HCT116 (cell line): Measurements from ENCODE around the gene THSD4. TPM values are rescaled to one million over a fixed set of nuclear protein-coding genes. Genes with fewer than 3 reads are reported as not detected.

Experiments used
- ATAC-seq: fragments of 200-7000 bp; cut with Tn5 transposase; 2 replicates; pipeline ENCODE4 v1.9.1; 2020; ENCODE audit warnings: mild to moderate bottlenecking, moderate library complexity
- BruUV-seq: library from RNA; stranded (reverse); fragments of 400-500 nt; replicated peaks from 2 replicates; lab custom pipeline; 2021; lab: Mats Ljungman, UMichigan
- CTCF ChIA-PET: fragments of 300-600 bp; sonication (Branson Sonifier 250); formaldehyde crosslinking; loops from one replicate; lab custom pipeline; 2021; ENCODE audit warnings: antibody characterized with exemption; lab: Charles Lee
- POLR2A ChIA-PET: fragments of 300-600, 350-600 bp; sonication (Branson Sonifier 250); formaldehyde crosslinking; loops from one replicate; lab custom pipeline; 2021; ENCODE audit warnings: antibody characterized with exemption; lab: Charles Lee
- RAD21 ChIA-PET, 2 experiments: fragments of 300-600 bp; sonication (Branson Sonifier 250); formaldehyde crosslinking; loops; one replicate each; lab custom pipeline; 2023; ENCODE audit warnings: low total read pairs in 2 of 2; ENCODE audit not compliant: uncharacterized antibody in 2 of 2, unreplicated experiment in 2 of 2, low non-redundant PET in 1 of 2; lab: Charles Lee
- DNase-seq: peaks from one replicate; pipeline ENCODE4 v3.0.0-alpha.2; 2010; ENCODE audit warnings: low read depth, low spot score
- H2AFZ ChIP-seq: fragments of 200-600 bp; shearing (Covaris generic), sonication (generic); 2 replicates; pipeline ENCODE4 v1.6.1; 2017; ENCODE audit warnings: low read depth, mixed run types, mixed read lengths, antibody characterized with exemption, low read length; ENCODE audit not compliant: poor library complexity, severe bottlenecking
- H3K27ac ChIP-seq: 2 replicates; pipeline ENCODE4 v1.5.1; 2012; ENCODE audit warnings: low read depth, low read length
- H3K27me3 ChIP-seq: fragments of 200-600 bp; sonication (generic); 2 replicates; pipeline ENCODE4 v1.6.1; 2016; ENCODE audit warnings: mixed run types, low read length, mixed read lengths; ENCODE audit not compliant: insufficient read depth
- H3K36me3 ChIP-seq, 2 experiments: fragments of 200-500 bp in 1 of 2; fragments of 200-600 bp in 1 of 2; sonication (Bioruptor generic) in 1 of 2; sonication (generic) in 1 of 2; 2 replicates each; pipeline versions ENCODE4 v1.5.1 to v1.6.1; 2014 to 2016; ENCODE audit warnings: low read length in 2 of 2, inconsistent platforms in 1 of 2, mixed read lengths in 1 of 2, mixed run types in 1 of 2; ENCODE audit not compliant: insufficient read depth in 2 of 2, control insufficient read depth in 1 of 2
- H3K4me1 ChIP-seq, 2 experiments: fragments of 200-600 bp in 1 of 2; sonication (generic) in 1 of 2; 2 replicates each; pipeline versions ENCODE4 v1.5.1 to v1.6.1; 2012 to 2017; ENCODE audit warnings: low read length in 2 of 2, inconsistent platforms in 1 of 2, mild to moderate bottlenecking in 1 of 2, mixed read lengths in 1 of 2, mixed run types in 1 of 2, moderate library complexity in 1 of 2; ENCODE audit not compliant: insufficient read depth in 2 of 2, control insufficient read depth in 1 of 2
- H3K4me2 ChIP-seq: fragments of 200-600 bp; sonication (generic); 2 replicates; pipeline ENCODE4 v1.6.1; 2017; ENCODE audit warnings: mixed run types, low read length, mixed read lengths
- H3K4me3 ChIP-seq, 2 experiments: fragments of 200-600 bp in 1 of 2; sonication (generic) in 1 of 2; replicated peaks in 1 of 2; 2 replicates each; pipeline ENCODE4 v1.5.1; 2011 to 2016; ENCODE audit warnings: low read length in 2 of 2, control low read depth in 1 of 2, low read depth in 1 of 2, mild to moderate bottlenecking in 1 of 2, mixed read lengths in 1 of 2, mixed run types in 1 of 2
- H3K79me2 ChIP-seq: fragments of 200-600 bp; sonication (generic); 2 replicates; pipeline ENCODE4 v1.6.1; 2017; ENCODE audit warnings: mild to moderate bottlenecking, mixed run types, low read length, moderate library complexity, mixed read lengths; ENCODE audit not compliant: insufficient read depth
- H3K9ac ChIP-seq: fragments of 200-600 bp; sonication (generic); 2 replicates; pipeline ENCODE4 v1.6.1; 2016; ENCODE audit warnings: low read length, mixed read lengths
- H3K9me2 ChIP-seq: fragments of 200-600 bp; sonication (generic), shearing (Covaris generic); 2 replicates; pipeline ENCODE4 v1.6.1; 2017; ENCODE audit warnings: mixed run types, mild to moderate bottlenecking, moderate library complexity; ENCODE audit not compliant: insufficient read depth
- H3K9me3 ChIP-seq, 2 experiments: fragments of 200-500 bp in 1 of 2; fragments of 200-600 bp in 1 of 2; sonication (Bioruptor generic) in 1 of 2; sonication (generic) in 1 of 2; 2 replicates each; pipeline ENCODE4 v1.6.1; 2014 to 2017; ENCODE audit warnings: low read length in 2 of 2, mixed read lengths in 2 of 2, inconsistent platforms in 1 of 2, low read depth in 1 of 2, mild to moderate bottlenecking in 1 of 2, mixed run types in 1 of 2, moderate library complexity in 1 of 2; ENCODE audit not compliant: control insufficient read depth in 1 of 2, insufficient read depth in 1 of 2
- H4K20me1 ChIP-seq: fragments of 200-600 bp; sonication (generic), shearing (Covaris generic); 2 replicates; pipeline ENCODE4 v1.6.1; 2017; ENCODE audit warnings: mixed run types, mild to moderate bottlenecking, moderate library complexity; ENCODE audit not compliant: insufficient read depth
- CEBPB ChIP-seq: IDR thresholded peaks from 2 replicates; pipeline ENCODE4 v1.6.1; 2012; ENCODE audit warnings: low read depth
- EGR1 ChIP-seq: IDR thresholded peaks from 2 replicates; pipeline ENCODE4 v1.6.1; 2012; ENCODE audit warnings: low read depth
- ELF1 ChIP-seq: IDR thresholded peaks from 2 replicates; pipeline ENCODE4 v1.6.1; 2012; ENCODE audit warnings: low read depth, borderline replicate concordance
- FOSL1 ChIP-seq: IDR thresholded peaks from 2 replicates; pipeline ENCODE4 v1.6.1; 2012; ENCODE audit warnings: low read depth
- POLR2A ChIP-seq: IDR thresholded peaks from 2 replicates; pipeline ENCODE4 v1.7.0; 2011; ENCODE audit warnings: borderline replicate concordance; ENCODE audit not compliant: insufficient read depth, insufficient read length; ENCODE audit errors: extremely low read depth
- SIN3A ChIP-seq: IDR thresholded peaks from 2 replicates; pipeline ENCODE4 v1.6.1; 2012; ENCODE audit warnings: low read depth
- SP1 ChIP-seq: IDR thresholded peaks from 2 replicates; pipeline ENCODE4 v1.6.1; 2012; ENCODE audit warnings: low read depth
- YY1 ChIP-seq: IDR thresholded peaks from 2 replicates; pipeline ENCODE4 v1.6.1; 2011; ENCODE audit warnings: low read length, low read depth, moderate library complexity, mild to moderate bottlenecking; ENCODE audit not compliant: insufficient replicate concordance; ENCODE audit errors: extremely low read depth
- intact Hi-C: fragments of 100-400 bp; cut with micrococcal nuclease; formaldehyde crosslinking; loops from 2 replicates; pipeline ENCODE4 v1.10.0; 2022
- total RNA-seq: library from RNA; stranded (reverse); gene quantifications from one replicate; pipeline ENCODE4 v1.2.1, GENCODE V29; 2021; ENCODE audit not compliant: unreplicated experiment
- TF ChIP-seq, protein P1 (sequence below): IDR thresholded peaks from 2 replicates; pipeline ENCODE4 v1.6.1; 2011; ENCODE audit warnings: mild to moderate bottlenecking, low read length, moderate library complexity; ENCODE audit not compliant: insufficient replicate concordance; ENCODE audit errors: extremely low read depth
- TF ChIP-seq, protein P2 (sequence below): IDR thresholded peaks from 2 replicates; pipeline ENCODE4 v1.6.1; 2012
- TF ChIP-seq, protein P3 (sequence below), 3 experiments: fragments of 200-600 bp in 1 of 3; sonication (generic) in 1 of 3; IDR thresholded peaks in 2 of 3; conservative IDR thresholded peaks in 1 of 3; 2 replicates each; pipeline ENCODE4 v1.5.1; 2012 to 2017; ENCODE audit warnings: low read depth in 2 of 3, low read length in 2 of 3, antibody characterized with exemption in 1 of 3, borderline replicate concordance in 1 of 3, control low read depth in 1 of 3, mild to moderate bottlenecking in 1 of 3, mixed read lengths in 1 of 3, mixed run types in 1 of 3, moderate library complexity in 1 of 3; ENCODE audit not compliant: insufficient read depth in 1 of 3

THSD4 gene
- total RNA-seq, 1 experiment from 2014 or later = 30.5 TPM

DNA sequence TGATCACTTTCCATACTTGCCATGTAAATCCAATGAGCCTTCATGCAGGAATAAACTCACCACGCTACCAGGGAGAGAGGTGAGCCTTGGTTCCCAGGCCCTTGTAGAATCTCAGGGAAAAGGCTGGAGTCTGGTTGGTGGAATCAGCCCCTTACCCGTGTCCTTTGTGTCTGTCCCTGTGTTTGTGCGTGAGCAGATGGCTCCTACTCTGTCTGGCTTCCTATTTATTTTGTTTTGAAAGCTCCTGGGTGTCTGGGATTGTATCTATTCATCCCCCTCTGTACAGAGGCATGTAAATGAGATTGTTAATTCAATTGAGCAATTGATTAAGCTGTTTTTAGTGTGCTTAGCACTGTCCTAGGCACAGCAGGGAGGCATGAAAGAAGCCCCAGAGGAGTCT lies 278.1 kb downstream of the THSD4 start:
- ATAC-seq = no peak
- peaks cover 4 to 17% of the 10 kb centered on the region in 2 experiments; a peak in 3 of 4 replicates for H3K4me1 ChIP-seq
- no peak overlapping the region for H3K4me2 ChIP-seq
- H3K9me2 ChIP-seq = no peaks in the 10 kb centered on the region
- BruUV-seq = no TSS peak
- H3K4me3 ChIP-seq = no peak overlapping the region
- no peaks in the 10 kb centered on the region for H3K79me2 ChIP-seq
- ChIA-PET RAD21 (no interaction called here), CTCF (no interaction called here), POLR2A (no interaction called here)
- H3K27me3 ChIP-seq = no peaks in the 10 kb centered on the region
- no peak overlapping the region for H2AFZ ChIP-seq
- H3K36me3 ChIP-seq = no peaks in the 10 kb centered on the region
- TF ChIP-seq, protein P1, sequence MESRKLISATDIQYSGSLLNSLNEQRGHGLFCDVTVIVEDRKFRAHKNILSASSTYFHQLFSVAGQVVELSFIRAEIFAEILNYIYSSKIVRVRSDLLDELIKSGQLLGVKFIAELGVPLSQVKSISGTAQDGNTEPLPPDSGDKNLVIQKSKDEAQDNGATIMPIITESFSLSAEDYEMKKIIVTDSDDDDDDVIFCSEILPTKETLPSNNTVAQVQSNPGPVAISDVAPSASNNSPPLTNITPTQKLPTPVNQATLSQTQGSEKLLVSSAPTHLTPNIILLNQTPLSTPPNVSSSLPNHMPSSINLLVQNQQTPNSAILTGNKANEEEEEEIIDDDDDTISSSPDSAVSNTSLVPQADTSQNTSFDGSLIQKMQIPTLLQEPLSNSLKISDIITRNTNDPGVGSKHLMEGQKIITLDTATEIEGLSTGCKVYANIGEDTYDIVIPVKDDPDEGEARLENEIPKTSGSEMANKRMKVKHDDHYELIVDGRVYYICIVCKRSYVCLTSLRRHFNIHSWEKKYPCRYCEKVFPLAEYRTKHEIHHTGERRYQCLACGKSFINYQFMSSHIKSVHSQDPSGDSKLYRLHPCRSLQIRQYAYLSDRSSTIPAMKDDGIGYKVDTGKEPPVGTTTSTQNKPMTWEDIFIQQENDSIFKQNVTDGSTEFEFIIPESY = no peak
- TF ChIP-seq FOSL1 = no peak
- no peak for TF ChIP-seq CEBPB
- no peak for TF ChIP-seq SP1
- no peak for TF ChIP-seq POLR2A
- no peak for TF ChIP-seq YY1
- TF ChIP-seq, protein P2, sequence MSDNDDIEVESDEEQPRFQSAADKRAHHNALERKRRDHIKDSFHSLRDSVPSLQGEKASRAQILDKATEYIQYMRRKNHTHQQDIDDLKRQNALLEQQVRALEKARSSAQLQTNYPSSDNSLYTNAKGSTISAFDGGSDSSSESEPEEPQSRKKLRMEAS = no peak
- TF ChIP-seq SIN3A = no peak
- no peak for TF ChIP-seq EGR1
- TF ChIP-seq, protein P3, sequence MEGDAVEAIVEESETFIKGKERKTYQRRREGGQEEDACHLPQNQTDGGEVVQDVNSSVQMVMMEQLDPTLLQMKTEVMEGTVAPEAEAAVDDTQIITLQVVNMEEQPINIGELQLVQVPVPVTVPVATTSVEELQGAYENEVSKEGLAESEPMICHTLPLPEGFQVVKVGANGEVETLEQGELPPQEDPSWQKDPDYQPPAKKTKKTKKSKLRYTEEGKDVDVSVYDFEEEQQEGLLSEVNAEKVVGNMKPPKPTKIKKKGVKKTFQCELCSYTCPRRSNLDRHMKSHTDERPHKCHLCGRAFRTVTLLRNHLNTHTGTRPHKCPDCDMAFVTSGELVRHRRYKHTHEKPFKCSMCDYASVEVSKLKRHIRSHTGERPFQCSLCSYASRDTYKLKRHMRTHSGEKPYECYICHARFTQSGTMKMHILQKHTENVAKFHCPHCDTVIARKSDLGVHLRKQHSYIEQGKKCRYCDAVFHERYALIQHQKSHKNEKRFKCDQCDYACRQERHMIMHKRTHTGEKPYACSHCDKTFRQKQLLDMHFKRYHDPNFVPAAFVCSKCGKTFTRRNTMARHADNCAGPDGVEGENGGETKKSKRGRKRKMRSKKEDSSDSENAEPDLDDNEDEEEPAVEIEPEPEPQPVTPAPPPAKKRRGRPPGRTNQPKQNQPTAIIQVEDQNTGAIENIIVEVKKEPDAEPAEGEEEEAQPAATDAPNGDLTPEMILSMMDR (IDR thresholded peaks at IDR 0.05 in 2 of 3, conservative IDR thresholded peaks at IDR 0.05 in 1 of 3; ENCODE audit: borderline replicate concordance in 1 of 3, insufficient read depth in 1 of 3, low read depth in 2 of 3, low read length in 2 of 3) = no peak
- TF ChIP-seq ELF1 = no peak
- no peak overlapping the region for H3K9ac ChIP-seq
- no peaks in the 10 kb centered on the region for H4K20me1 ChIP-seq
- no peaks in the 10 kb centered on the region for H3K9me3 ChIP-seq
- DNase-seq = no peak
- intact Hi-C loops = no loop called here
- no peak overlapping the region for H3K27ac ChIP-seq
